SK-N-SH treated with all-trans-retinoic acid at 6 μM for 48 hours (cell line): ENCODE measurements around the gene EIF2A.
A peak's percentile ranks its signal among the peaks of the same experiment; 100 is the strongest.

ENCODE experiments used
- ATAC-seq: fragments of 200-7000 bp; cut with Tn5 transposase; 3 replicates; pipeline ENCODE4 v1.9.1; 2020; ENCODE audit warnings: mild to moderate bottlenecking, moderate library complexity
- BACH2 ChIP-seq: fragments of 250-450 bp; sonication (Bioruptor Pico); IDR thresholded peaks from 2 replicates; pipeline ENCODE4 v1.9.0; 2021; ENCODE audit warnings: mild to moderate bottlenecking, borderline replicate concordance
- ESRRG ChIP-seq: fragments of 250-450 bp; sonication (Bioruptor Pico); IDR thresholded peaks from 2 replicates; pipeline ENCODE4 v1.6.1; 2021; ENCODE audit warnings: mild to moderate bottlenecking
- GLIS3 ChIP-seq: fragments of 250-450 bp; sonication (Bioruptor Pico); IDR thresholded peaks from 2 replicates; pipeline ENCODE4 v1.5.0; 2020; ENCODE audit warnings: mild to moderate bottlenecking, moderate library complexity
- ISL1 ChIP-seq: fragments of 250-450 bp; sonication (Bioruptor Pico); IDR thresholded peaks from 2 replicates; pipeline ENCODE4 v2.1.2; 2022; ENCODE audit warnings: mild to moderate bottlenecking, moderate library complexity
- PATZ1 ChIP-seq: fragments of 250-450 bp; sonication (Bioruptor Pico); IDR thresholded peaks from 2 replicates; pipeline ENCODE4 v1.8.0; 2020; ENCODE audit warnings: mild to moderate bottlenecking, moderate library complexity, borderline replicate concordance
- POU6F1 ChIP-seq: fragments of 250-450 bp; sonication (Bioruptor Pico); IDR thresholded peaks from 2 replicates; pipeline ENCODE4 v1.8.0; 2021; ENCODE audit warnings: low read depth, mild to moderate bottlenecking, moderate library complexity, borderline replicate concordance
- PPARA ChIP-seq: fragments of 250-450 bp; sonication (Bioruptor Pico); IDR thresholded peaks from 2 replicates; pipeline ENCODE4 v1.5.0; 2020; ENCODE audit warnings: mild to moderate bottlenecking, borderline replicate concordance
- RARB ChIP-seq: fragments of 250-450 bp; sonication (Bioruptor Pico); IDR thresholded peaks from 2 replicates; pipeline ENCODE4 v1.8.0; 2021; ENCODE audit warnings: mild to moderate bottlenecking, moderate library complexity
- SNAI2 ChIP-seq: fragments of 250-450 bp; sonication (Bioruptor Pico); IDR thresholded peaks from 2 replicates; pipeline ENCODE4 v1.5.0; 2020; ENCODE audit warnings: mild to moderate bottlenecking, moderate library complexity
- TCF4 ChIP-seq: fragments of 250-450 bp; sonication (Bioruptor Pico); IDR thresholded peaks from 2 replicates; pipeline ENCODE4 v1.8.0; 2021; ENCODE audit warnings: mild to moderate bottlenecking, moderate library complexity, borderline replicate concordance
- ZC3H10 ChIP-seq: fragments of 250-450 bp; sonication (Bioruptor Pico); IDR thresholded peaks from 2 replicates; pipeline ENCODE4 v1.5.1; 2021; ENCODE audit warnings: mild to moderate bottlenecking, moderate library complexity
- ZFP3 ChIP-seq: fragments of 250-450 bp; sonication (Bioruptor Pico); IDR thresholded peaks from 2 replicates; pipeline ENCODE4 v1.5.0; 2020; ENCODE audit warnings: mild to moderate bottlenecking, moderate library complexity
- ZFP30 ChIP-seq: fragments of 450-650 bp; formaldehyde crosslinking; IDR thresholded peaks from 2 replicates; pipeline ENCODE4 v1.5.0; 2022; ENCODE audit warnings: mild to moderate bottlenecking, moderate library complexity
- ZNF8 ChIP-seq: fragments of 450-650 bp; formaldehyde crosslinking; IDR thresholded peaks from 2 replicates; pipeline ENCODE4 v1.5.0; 2020; ENCODE audit warnings: mild to moderate bottlenecking, moderate library complexity
- TF ChIP-seq, protein P1 (sequence below): fragments of 250-450 bp; sonication (Bioruptor Pico); IDR thresholded peaks from 2 replicates; pipeline ENCODE4 v1.5.0; 2020; ENCODE audit warnings: mild to moderate bottlenecking, moderate library complexity
- TF ChIP-seq, protein P2 (sequence below): fragments of 250-450 bp; sonication (Bioruptor Pico); IDR thresholded peaks from 2 replicates; pipeline ENCODE4 v1.5.1; 2020; ENCODE audit warnings: low read depth, mild to moderate bottlenecking, moderate library complexity

EIF2A gene

DNA sequence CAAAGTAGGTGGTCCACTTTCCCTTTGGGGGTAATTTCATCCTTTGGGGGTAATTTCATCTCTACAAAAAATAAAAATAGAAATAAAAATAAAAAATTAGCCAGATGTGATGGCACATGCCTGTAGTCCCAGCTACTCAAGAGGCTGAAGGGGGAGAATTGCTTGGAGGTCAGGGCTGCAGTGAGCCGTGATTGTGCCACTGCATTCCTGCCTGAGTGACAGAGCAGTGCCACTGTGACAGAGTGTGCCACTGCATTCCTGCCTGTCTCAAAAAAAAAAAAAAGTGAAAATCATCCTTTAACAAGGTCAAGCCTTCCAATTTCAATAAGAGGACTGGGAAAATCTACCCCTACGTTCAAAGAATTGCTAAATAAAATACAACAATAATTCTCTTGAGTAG lies 23.0 kb upstream of the EIF2A start:
- no peak for ATAC-seq
- TF ChIP-seq SNAI2 = no peak
- no peak for TF ChIP-seq ZFP30 (CRISPR knock-in tag)
- no peak for TF ChIP-seq GLIS3
- TF ChIP-seq ESRRG (CRISPR knock-in tag) = no peak
- TF ChIP-seq ISL1 (CRISPR knock-in tag) = no peak
- no peak for TF ChIP-seq POU6F1

GRCh38 chr3:150527464-150528255 lies 18.9 kb upstream of the EIF2A start:
- no peak for ATAC-seq
- TF ChIP-seq PPARA (no peak), ZC3H10 (CRISPR knock-in tag) (no peak)
- TF ChIP-seq, protein P1, sequence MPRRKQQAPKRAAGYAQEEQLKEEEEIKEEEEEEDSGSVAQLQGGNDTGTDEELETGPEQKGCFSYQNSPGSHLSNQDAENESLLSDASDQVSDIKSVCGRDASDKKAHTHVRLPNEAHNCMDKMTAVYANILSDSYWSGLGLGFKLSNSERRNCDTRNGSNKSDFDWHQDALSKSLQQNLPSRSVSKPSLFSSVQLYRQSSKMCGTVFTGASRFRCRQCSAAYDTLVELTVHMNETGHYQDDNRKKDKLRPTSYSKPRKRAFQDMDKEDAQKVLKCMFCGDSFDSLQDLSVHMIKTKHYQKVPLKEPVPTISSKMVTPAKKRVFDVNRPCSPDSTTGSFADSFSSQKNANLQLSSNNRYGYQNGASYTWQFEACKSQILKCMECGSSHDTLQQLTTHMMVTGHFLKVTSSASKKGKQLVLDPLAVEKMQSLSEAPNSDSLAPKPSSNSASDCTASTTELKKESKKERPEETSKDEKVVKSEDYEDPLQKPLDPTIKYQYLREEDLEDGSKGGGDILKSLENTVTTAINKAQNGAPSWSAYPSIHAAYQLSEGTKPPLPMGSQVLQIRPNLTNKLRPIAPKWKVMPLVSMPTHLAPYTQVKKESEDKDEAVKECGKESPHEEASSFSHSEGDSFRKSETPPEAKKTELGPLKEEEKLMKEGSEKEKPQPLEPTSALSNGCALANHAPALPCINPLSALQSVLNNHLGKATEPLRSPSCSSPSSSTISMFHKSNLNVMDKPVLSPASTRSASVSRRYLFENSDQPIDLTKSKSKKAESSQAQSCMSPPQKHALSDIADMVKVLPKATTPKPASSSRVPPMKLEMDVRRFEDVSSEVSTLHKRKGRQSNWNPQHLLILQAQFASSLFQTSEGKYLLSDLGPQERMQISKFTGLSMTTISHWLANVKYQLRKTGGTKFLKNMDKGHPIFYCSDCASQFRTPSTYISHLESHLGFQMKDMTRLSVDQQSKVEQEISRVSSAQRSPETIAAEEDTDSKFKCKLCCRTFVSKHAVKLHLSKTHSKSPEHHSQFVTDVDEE = no peak

DNA sequence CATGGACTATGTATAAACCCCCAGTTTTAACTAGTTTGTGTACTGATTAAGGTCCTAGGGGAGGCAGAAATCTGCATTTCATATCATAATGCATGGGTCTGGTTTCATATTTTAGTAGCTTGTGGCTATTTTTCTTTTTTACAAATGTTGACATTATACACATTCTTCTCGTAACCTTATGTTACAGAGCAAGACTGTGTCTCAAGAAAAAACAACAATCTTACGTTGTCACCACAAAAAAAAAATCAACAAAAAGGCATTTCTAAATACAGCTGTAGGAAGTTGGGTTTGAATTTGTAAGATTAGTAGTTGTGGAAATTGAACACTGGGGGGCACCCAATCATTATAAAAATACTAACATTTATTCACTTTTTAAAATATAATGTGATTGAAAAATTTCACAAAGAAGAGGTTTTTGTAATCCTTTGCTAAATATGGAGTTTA lies 18.2 kb upstream of the EIF2A start:
- peak; percentile 61 for ATAC-seq
- no peak for TF ChIP-seq GLIS3
- TF ChIP-seq, protein P2, sequence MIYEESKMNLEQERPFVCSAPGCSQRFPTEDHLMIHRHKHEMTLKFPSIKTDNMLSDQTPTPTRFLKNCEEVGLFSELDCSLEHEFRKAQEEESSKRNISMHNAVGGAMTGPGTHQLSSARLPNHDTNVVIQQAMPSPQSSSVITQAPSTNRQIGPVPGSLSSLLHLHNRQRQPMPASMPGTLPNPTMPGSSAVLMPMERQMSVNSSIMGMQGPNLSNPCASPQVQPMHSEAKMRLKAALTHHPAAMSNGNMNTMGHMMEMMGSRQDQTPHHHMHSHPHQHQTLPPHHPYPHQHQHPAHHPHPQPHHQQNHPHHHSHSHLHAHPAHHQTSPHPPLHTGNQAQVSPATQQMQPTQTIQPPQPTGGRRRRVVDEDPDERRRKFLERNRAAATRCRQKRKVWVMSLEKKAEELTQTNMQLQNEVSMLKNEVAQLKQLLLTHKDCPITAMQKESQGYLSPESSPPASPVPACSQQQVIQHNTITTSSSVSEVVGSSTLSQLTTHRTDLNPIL (CRISPR knock-in tag) = no peak
- TF ChIP-seq, protein P1 = no peak
- no peak for TF ChIP-seq PATZ1 (CRISPR knock-in tag)
- TF ChIP-seq ZFP30 (CRISPR knock-in tag) = no peak
- no peak for TF ChIP-seq TCF4 (CRISPR knock-in tag)
- TF ChIP-seq ZFP3 (CRISPR knock-in tag) = no peak
- TF ChIP-seq RARB (CRISPR knock-in tag) = no peak
- TF ChIP-seq BACH2 (CRISPR knock-in tag) = no peak
- TF ChIP-seq SNAI2 = no peak

DNA sequence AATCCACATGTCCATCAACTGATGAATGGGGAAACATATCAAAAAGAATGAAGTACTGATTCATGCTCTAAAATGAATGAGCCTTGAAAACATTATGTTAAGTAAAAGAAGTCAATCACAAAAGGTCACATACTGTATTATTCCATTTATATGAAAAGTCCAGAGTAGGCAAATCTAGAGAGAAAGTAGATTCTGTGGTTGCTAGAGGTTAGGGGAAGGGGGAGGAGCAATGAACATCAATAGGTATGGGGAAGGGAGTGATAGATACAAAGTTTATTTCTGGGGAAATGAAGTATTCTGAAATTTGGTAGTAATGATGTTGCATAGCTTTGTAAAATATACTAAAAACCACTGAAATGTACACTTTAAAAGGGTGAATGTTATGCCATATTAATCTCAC lies 14.8 kb upstream of the EIF2A start:
- no peak for ATAC-seq
- TF ChIP-seq, protein P2 (CRISPR knock-in tag) = no peak
- no peak for TF ChIP-seq ZNF8 (CRISPR knock-in tag)
